IMR-90 (cell line): ENCODE measurements around the gene P2RX5. TPM values are rescaled to one million over a fixed set of nuclear protein-coding genes. Genes with fewer than 3 reads are reported as not detected.

ENCODE experiments used
- ATAC-seq: fragments of 200-7000 bp; cut with Tn5 transposase; 2 replicates; pipeline ENCODE4 v1.9.1; 2020; ENCODE audit warnings: low read depth, mild to moderate bottlenecking, moderate library complexity
- BruUV-seq: library from RNA; stranded (reverse); fragments of 400-500 nt; replicated peaks from 2 replicates; lab custom pipeline; 2021; lab: Mats Ljungman, UMichigan
- CTCF ChIA-PET: fragments of 300-600 bp; formaldehyde crosslinking; extraction: SDS; loops from one replicate; lab custom pipeline; 2021; ENCODE audit warnings: antibody characterized with exemption; lab: Yijun Ruan, JAX
- POLR2A ChIA-PET: fragments of 300-600 bp; sonication (Branson Sonifier 250); formaldehyde crosslinking; loops from one replicate; lab custom pipeline; 2022; ENCODE audit warnings: antibody characterized with exemption; ENCODE audit not compliant: unreplicated experiment; lab: Charles Lee
- DNase-seq: peaks from one replicate; pipeline ENCODE4 v3.0.0; 2013
- H2AFZ ChIP-seq: replicated peaks from 2 replicates; pipeline ENCODE3; 2013; ENCODE audit warnings: low read length, mild to moderate bottlenecking; ENCODE audit not compliant: poor library complexity
- H2AK5ac ChIP-seq: 2 replicates; pipeline ENCODE4 v1.6.1; 2013; ENCODE audit warnings: low read depth, low read length, inconsistent platforms
- H2AK9ac ChIP-seq: replicated peaks from 2 replicates; pipeline ENCODE3; 2013; ENCODE audit warnings: mild to moderate bottlenecking, low read depth, low read length, moderate library complexity; ENCODE audit not compliant: poor library complexity
- H2BK120ac ChIP-seq: 2 replicates; pipeline ENCODE4 v1.6.1; 2013; ENCODE audit warnings: low read depth, low read length, inconsistent platforms
- H2BK15ac ChIP-seq: 3 replicates; pipeline ENCODE4 v1.6.1; 2013; ENCODE audit warnings: low read depth, low read length, inconsistent platforms
- H2BK20ac ChIP-seq: 2 replicates; pipeline ENCODE4 v1.6.1; 2013; ENCODE audit warnings: low read depth, mild to moderate bottlenecking, inconsistent platforms, low read length, moderate library complexity
- H2BK5ac ChIP-seq: 2 replicates; pipeline ENCODE4 v1.6.1; 2013; ENCODE audit warnings: mild to moderate bottlenecking, low read depth, low read length, inconsistent platforms; ENCODE audit not compliant: poor library complexity, severe bottlenecking
- H3K14ac ChIP-seq: replicated peaks from 2 replicates; pipeline ENCODE4 v1.6.1; 2013; ENCODE audit warnings: low read depth, low read length, inconsistent platforms
- H3K18ac ChIP-seq: 2 replicates; pipeline ENCODE4 v1.6.1; 2013; ENCODE audit warnings: low read depth, low read length, control low read depth
- H3K23ac ChIP-seq: 2 replicates; pipeline ENCODE4 v1.6.1; 2013; ENCODE audit warnings: low read depth, low read length, inconsistent platforms
- H3K27ac ChIP-seq: 2 replicates; pipeline ENCODE4 v1.5.1; 2013; ENCODE audit warnings: mild to moderate bottlenecking, control low read depth, low read length; ENCODE audit not compliant: insufficient read depth
- H3K27me3 ChIP-seq: 2 replicates; pipeline ENCODE4 v1.6.1; 2013; ENCODE audit warnings: low read length; ENCODE audit not compliant: control insufficient read depth, insufficient read depth
- H3K36me3 ChIP-seq: 2 replicates; pipeline ENCODE4 v1.6.1; 2013; ENCODE audit warnings: low read length, mixed read lengths; ENCODE audit not compliant: control insufficient read depth, insufficient read depth
- H3K4ac ChIP-seq: 2 replicates; pipeline ENCODE4 v1.6.1; 2013; ENCODE audit warnings: low read depth, low read length, inconsistent platforms
- H3K4me1 ChIP-seq: 2 replicates; pipeline ENCODE4 v1.6.1; 2013; ENCODE audit warnings: low read length, mixed read lengths; ENCODE audit not compliant: control insufficient read depth, insufficient read depth
- H3K4me2 ChIP-seq: 2 replicates; pipeline ENCODE4 v1.6.1; 2013; ENCODE audit warnings: low read depth, mild to moderate bottlenecking, control low read depth, low read length, moderate library complexity
- H3K4me3 ChIP-seq: 2 replicates; pipeline ENCODE4 v1.5.1; 2013; ENCODE audit warnings: low read depth, mild to moderate bottlenecking, control low read depth, low read length, moderate library complexity; ENCODE audit not compliant: insufficient read depth
- H3K56ac ChIP-seq: 2 replicates; pipeline ENCODE4 v1.6.1; 2013; ENCODE audit warnings: low read length, inconsistent platforms; ENCODE audit not compliant: insufficient read depth; ENCODE audit errors: extremely low read depth
- H3K79me1 ChIP-seq, 2 experiments: 2 replicates each; pipeline ENCODE4 v1.6.1; 2013; ENCODE audit warnings: low read length in 2 of 2, inconsistent platforms in 1 of 2, low read depth in 1 of 2
- H3K9ac ChIP-seq: 2 replicates; pipeline ENCODE4 v1.6.1; 2013; ENCODE audit warnings: low read depth, low read length, control low read depth
- H3K9me1 ChIP-seq: 2 replicates; pipeline ENCODE4 v1.6.1; 2013; ENCODE audit warnings: low read length, inconsistent platforms; ENCODE audit not compliant: insufficient read depth
- H3K9me3 ChIP-seq: 2 replicates; pipeline ENCODE4 v1.6.1; 2013; ENCODE audit warnings: low read length; ENCODE audit not compliant: control insufficient read depth, insufficient read depth
- H4K20me1 ChIP-seq: 2 replicates; pipeline ENCODE4 v1.6.1; 2013; ENCODE audit warnings: low read length, inconsistent platforms; ENCODE audit not compliant: insufficient read depth
- H4K5ac ChIP-seq: 2 replicates; pipeline ENCODE4 v1.6.1; 2013; ENCODE audit warnings: mild to moderate bottlenecking, low read depth, low read length, control low read depth
- H4K8ac ChIP-seq, 2 experiments: 2 replicates each; pipeline ENCODE4 v1.6.1; 2013; ENCODE audit warnings: low read depth in 2 of 2, low read length in 2 of 2, control low read depth in 1 of 2, inconsistent platforms in 1 of 2
- H4K91ac ChIP-seq: 2 replicates; pipeline ENCODE4 v1.6.1; 2013; ENCODE audit warnings: low read depth, low read length, inconsistent platforms; ENCODE audit not compliant: insufficient read depth
- BHLHE40 ChIP-seq: fragments of 150-350 bp; IDR thresholded peaks from 2 replicates; pipeline ENCODE4 v1.6.1; 2016; ENCODE audit warnings: mild to moderate bottlenecking, low read depth, low read length
- CHD1 ChIP-seq: IDR thresholded peaks from 2 replicates; pipeline ENCODE4 v1.6.1; 2012; ENCODE audit warnings: low read depth, low read length, improper control_type of control experiment
- FOS ChIP-seq: fragments of 150-350 bp; IDR thresholded peaks from 2 replicates; pipeline ENCODE4 v1.6.1; 2016; ENCODE audit warnings: low read depth, low read length
- MAFK ChIP-seq: IDR thresholded peaks from 2 replicates; pipeline ENCODE4 v1.6.1; 2012; ENCODE audit warnings: low read depth, low read length, improper control_type of control experiment
- MAZ ChIP-seq: IDR thresholded peaks from 2 replicates; pipeline ENCODE4 v1.6.1; 2012; ENCODE audit warnings: low read depth, mild to moderate bottlenecking, low read length, improper control_type of control experiment, moderate library complexity, borderline replicate concordance
- POLR2A ChIP-seq: IDR thresholded peaks from 2 replicates; pipeline ENCODE4 v1.6.1; 2012; ENCODE audit warnings: mild to moderate bottlenecking, low read depth, low read length
- RAD21 ChIP-seq: IDR thresholded peaks from 2 replicates; pipeline ENCODE4 v1.6.1; 2012; ENCODE audit warnings: low read length, improper control_type of control experiment
- SMC3 ChIP-seq: fragments of 150-350 bp; IDR thresholded peaks from 2 replicates; pipeline ENCODE4 v1.6.1; 2016; ENCODE audit warnings: low read depth, mild to moderate bottlenecking, antibody characterized with exemption, low read length, moderate library complexity
- WGBS, 2 experiments: methylation state at CpG; one replicate each; pipeline versions ENCODE4 v1.1.5 to v1.1.7; 2013; ENCODE audit warnings: missing lambda C conversion rate in 2 of 2; ENCODE audit not compliant: insufficient read length in 1 of 2; ENCODE audit errors: extremely low coverage in 2 of 2; 5-methylcytosine and 5-hydroxymethylcytosine counted together
- dilution Hi-C: fragments of 300-500 bp; cut with HindIII; formaldehyde crosslinking; loops from one replicate; pipeline ENCODE4 v1.14.3; 2018; ENCODE audit warnings: low sequenced_read_pairs; ENCODE audit not compliant: unreplicated experiment
- in situ Hi-C: fragments of 300-500 bp; cut with MboI; formaldehyde crosslinking; loops from 3 replicates; pipeline ENCODE4 v1.14.3; 2019; ENCODE audit warnings: low sequenced_read_pairs, inconsistent platforms, mixed read lengths
- intact Hi-C: fragments of 100-400 bp; cut with micrococcal nuclease; formaldehyde crosslinking; loops from 2 replicates; pipeline ENCODE4 v1.10.0; 2022
- polyA plus RNA-seq, 3 experiments: library from polyadenylated mRNA; depleted of rRNA; stranded (reverse); fragments of >200 nt; gene quantifications; 2 replicates each; pipeline ENCODE4 v1.2.3, GENCODE V29; 2012; ENCODE audit warnings: low replicate concordance in 1 of 3
- total RNA-seq: library from RNA; depleted of rRNA; stranded (reverse); fragments of >200 nt; gene quantifications from 2 replicates; pipeline ENCODE4 v1.2.3, GENCODE V29; 2012

P2RX5 gene
- total and polyA plus RNA-seq, 2 of the 4 experiments (the other 2 are of a cell fraction) = 1.8 to 3.7 TPM

- H3K27ac ChIP-seq = no peak overlapping the region
- H3K36me3 ChIP-seq = peaks cover 26% of the 10 kb centered on the region
- H4K91ac ChIP-seq = no peak overlapping the region
- peaks cover 2% of the 10 kb centered on the region; the same call in 1 of the 2 replicates for H3K9me1 ChIP-seq
- BruUV-seq = no TSS peak
- H4K20me1 ChIP-seq = peaks cover 2% of the 10 kb centered on the region; the same call in 1 of the 2 replicates
- H3K23ac ChIP-seq = no peak overlapping the region
- CTCF ChIA-PET = no interaction called here
- intact Hi-C loops (loop anchor here (5.0 kb wide), 1 partner anchor 598 kb away; no protein-coding TSS in a partner anchor), dilution Hi-C loops (no loop called here), in situ Hi-C loops (loop anchor here (10.0 kb wide), 2 partner anchors 601 to 811 kb away; no protein-coding TSS in a partner anchor)
- H3K18ac ChIP-seq = no peak overlapping the region
- H4K8ac ChIP-seq = no peak overlapping the region
- H3K4me1 ChIP-seq = peaks cover 1% of the 10 kb centered on the region; the same call in 1 of the 2 replicates
- H3K14ac ChIP-seq = no peak overlapping the region
- TF ChIP-seq CHD1 (no peak), BHLHE40 (no peak), MAFK (no peak), FOS (no peak), SMC3 (no peak), MAZ (no peak), RAD21 (no peak), POLR2A (no peak)
- no peak overlapping the region for H2BK5ac ChIP-seq
- H2BK15ac ChIP-seq = no peak overlapping the region
- no peak overlapping the region for H3K56ac ChIP-seq
- H4K5ac ChIP-seq = no peak overlapping the region
- ATAC-seq (no peak), DNase-seq (no peak)
- peaks cover 0 to 4% of the 10 kb centered on the region in 2 experiments; a peak in 1 of 4 replicates for H3K79me1 ChIP-seq
- H2AFZ ChIP-seq = no peak overlapping the region
- H2AK5ac ChIP-seq = no peak overlapping the region
- no peak overlapping the region for H2BK20ac ChIP-seq
- POLR2A ChIA-PET = no interaction called here
- H3K27me3 ChIP-seq = no peaks in the 10 kb centered on the region
- no peak overlapping the region for H2BK120ac ChIP-seq
- no peak overlapping the region for H3K4ac ChIP-seq
- no peaks in the 10 kb centered on the region for H3K9me3 ChIP-seq
- no peak overlapping the region for H3K4me2 ChIP-seq
- 39% methylated on average over 2 of the region's 5 CpGs; no CpG with 5 or more reads in 1 of the 2 experiments for WGBS, 2 experiments
- no peak overlapping the region for H3K9ac ChIP-seq
- H2AK9ac ChIP-seq = no peak overlapping the region
- no peak overlapping the region for H3K4me3 ChIP-seq
Measured at GRCh38 chr17:3645310-3645709, 50.6 kb downstream of the P2RX5 start.
